ENCODE data around the gene PRKACA. TPM values are rescaled to one million over a fixed set of nuclear protein-coding genes. Genes with fewer than 3 reads are reported as not detected.
A peak's percentile ranks its signal among the peaks of the same experiment; 100 is the strongest.

The PRKACA gene
- polyA plus RNA-seq, 4 donors: 90.6 to 106 (median 99.0) TPM

DNA sequence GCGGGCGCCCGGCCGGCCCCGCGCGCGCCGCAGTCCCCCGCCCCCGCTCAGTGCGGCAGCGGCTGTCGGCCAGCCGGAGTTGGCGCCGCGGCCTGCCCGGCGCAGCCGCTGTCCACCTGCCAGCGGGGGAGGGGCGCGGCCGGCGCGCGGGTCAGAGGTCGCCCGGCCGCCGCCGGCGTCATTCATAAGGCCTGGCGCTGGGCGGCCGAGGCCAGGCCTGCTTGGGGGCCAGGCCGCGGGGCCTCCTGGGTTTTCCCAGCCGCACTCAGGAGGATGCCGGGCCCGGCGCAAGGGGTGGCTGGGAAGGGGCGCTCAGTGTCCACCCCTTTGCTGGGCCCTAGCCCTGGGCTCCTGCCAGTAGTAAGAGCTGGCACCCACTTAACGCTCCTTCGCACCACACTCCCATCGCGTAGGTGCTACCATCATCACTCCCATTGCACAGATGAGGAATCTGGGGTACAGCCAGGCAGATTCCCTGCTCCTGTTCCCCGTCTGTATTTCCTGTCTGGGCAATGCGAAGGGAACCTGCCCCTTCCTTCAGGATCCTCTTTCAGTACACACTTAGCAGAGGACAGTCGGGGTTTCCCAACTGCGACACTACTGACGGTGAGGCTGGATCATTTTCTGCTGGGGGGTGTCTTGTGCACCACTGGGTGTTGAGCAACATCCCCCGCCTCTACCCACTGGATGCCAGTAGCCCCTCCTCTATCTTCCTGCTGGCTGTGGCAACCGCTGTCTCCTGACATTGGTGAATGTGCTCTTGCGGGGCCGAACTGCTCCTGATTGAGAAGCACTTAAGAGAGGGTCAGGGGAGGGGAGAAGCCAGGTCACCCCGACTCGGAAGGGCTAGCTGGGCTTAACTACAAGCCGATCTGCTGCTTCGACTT is 846 bp upstream of the PRKACA start:
- DNase-seq (ENCODE audit: low read depth in 4 of 4, low spot score in 3 of 4): peak in 1 of 4 donors; percentile 38

GRCh38 chr19:14116918-14117578 is 514 bp downstream of the PRKACA start:
- DNase-seq (ENCODE audit: low read depth in 4 of 4, low spot score in 3 of 4): no peak

DNA sequence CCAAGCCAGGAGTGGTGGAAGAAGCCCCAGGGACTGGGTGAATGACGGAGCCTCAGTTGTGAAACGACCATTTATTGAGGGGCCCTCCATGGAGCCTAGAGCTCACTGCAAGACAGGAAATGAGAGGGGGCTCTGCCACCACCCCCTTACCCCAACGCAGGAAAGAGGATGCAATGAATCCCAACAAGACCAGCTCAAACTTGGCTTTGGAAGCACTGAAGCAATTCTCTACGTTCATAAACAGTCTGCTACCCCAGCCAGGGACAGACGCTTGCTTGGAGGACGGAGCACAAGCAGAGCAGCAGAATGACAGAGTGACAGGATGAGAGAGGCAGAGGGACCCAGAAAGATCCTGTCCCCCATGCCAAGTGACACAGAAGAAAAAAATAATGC is 1.0 kb downstream of the PRKACA start:
- no peak for DNase-seq (ENCODE audit: low read depth in 4 of 4, low spot score in 3 of 4)

DNA sequence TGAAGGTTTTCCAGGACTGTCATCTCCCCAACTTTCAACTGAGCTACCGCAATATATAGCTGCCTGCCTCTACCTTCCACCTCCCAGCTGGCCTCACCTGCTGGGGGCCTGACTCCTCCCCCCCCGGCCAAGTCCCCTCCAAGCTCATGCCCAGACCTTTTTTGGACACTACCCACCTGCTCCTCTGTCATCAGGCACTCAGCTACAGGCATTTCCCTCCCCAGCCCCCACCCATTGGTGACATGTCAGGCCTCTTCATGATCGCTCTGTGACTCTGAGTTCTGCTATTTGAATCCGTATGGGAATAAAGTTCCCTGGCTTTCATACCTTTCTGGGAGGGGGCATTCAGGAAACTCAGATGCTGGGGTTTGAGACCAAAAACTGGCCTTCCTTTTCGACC is 1.8 kb downstream of the PRKACA start:
- DNase-seq (ENCODE audit: low read depth in 4 of 4, low spot score in 3 of 4): no peak

DNA sequence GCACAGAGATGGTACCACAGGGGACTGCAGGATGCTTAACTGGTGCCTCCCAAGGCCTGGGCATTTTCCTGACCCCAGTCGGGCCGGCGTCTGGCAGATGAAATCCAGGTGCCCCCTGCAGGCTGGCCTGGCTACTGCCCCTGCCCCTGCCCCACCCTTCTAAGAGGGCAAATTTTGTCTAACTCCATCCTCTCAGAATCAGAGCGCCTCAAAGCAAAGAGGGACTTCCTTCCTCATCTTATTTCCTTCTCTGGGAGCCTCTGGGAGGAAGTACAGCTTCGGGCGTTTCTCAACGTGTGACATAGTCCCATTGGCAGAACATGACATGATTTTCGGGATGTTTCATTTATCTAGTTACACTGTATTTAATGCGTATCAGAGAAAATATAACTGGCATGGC is 2.7 kb downstream of the PRKACA start:
- no peak for DNase-seq (ENCODE audit: low read depth in 4 of 4, low spot score in 3 of 4)

GRCh38 chr19:14114439-14114838 is 3.1 kb downstream of the PRKACA start:
- DNase-seq (ENCODE audit: low read depth in 4 of 4, low spot score in 3 of 4): no peak

GRCh38 chr19:14113762-14114414 is 3.7 kb downstream of the PRKACA start:
- DNase-seq (ENCODE audit: low read depth in 4 of 4, low spot score in 3 of 4): no peak

DNA sequence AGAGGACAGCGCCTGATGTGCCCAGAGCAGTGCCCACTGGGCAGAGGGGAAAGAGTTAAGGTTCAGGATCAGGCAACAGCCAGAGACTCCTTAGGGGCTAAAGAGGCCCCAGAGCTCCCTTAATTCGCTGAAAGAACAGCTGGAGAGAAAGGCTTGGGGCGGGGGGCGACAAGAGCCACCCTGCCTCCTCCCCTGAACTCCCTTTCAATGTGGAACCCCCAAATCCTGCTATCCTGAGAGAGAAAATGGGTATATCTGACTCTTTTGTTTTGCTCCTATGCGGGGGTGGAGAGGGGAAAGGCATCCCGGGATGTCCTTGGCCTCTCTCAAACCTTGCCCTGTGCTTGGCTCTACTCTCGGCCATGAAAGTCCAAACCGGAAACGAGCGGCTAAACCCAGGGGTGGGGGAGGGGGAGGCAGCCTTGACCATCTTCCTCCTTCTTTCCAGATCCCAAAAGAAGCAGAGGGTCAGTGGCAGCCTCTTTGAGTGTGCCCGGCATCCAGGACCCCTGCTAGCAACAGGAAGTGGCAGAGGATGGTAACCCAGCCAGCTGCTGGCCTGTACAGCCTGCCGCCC is 4.7 kb downstream of the PRKACA start:
- no peak for DNase-seq (ENCODE audit: low read depth in 4 of 4, low spot score in 3 of 4)

DNA sequence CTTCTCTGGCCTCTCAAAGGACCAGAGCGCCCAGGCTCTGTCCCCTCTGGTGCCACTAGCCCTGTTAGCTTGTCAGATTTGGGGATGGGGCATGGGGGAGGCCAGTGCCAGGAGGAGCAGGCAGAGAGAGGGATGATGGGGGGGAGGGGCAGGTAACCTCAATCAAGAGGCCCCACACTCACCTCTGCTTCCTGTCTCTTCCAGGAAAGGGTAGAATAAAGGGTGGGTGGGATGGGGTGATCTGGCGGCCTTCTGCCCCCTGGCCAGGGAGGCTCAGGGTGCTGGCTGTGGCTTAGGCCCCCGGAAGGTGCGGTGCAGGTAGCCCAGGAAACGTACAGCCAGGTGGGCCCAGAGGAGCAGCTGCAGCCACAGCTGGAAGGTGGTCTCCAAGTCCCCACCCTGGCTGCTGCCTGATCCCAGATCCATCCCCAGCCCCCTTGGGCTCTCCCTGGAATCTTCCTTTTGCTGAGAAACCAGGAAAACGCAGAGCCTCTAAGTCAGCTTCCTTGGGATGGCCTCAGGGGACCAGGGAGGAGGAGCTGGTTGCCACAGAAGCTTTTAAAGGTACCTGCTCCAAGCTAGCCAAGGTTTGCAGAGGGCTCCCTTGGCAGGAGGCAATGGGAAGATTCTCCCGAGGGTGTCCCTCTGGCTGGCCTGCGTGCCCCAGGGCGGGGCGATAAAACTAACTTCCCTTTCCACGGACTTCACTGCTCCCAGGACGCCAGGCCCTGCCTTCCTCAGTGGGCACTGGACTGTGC is 5.3 kb downstream of the PRKACA start:
- DNase-seq (ENCODE audit: low read depth in 4 of 4, low spot score in 3 of 4): no peak

GRCh38 chr19:14111486-14111885 is 6.1 kb downstream of the PRKACA start:
- no peak for DNase-seq (ENCODE audit: low read depth in 4 of 4, low spot score in 3 of 4)

GRCh38 chr19:14110650-14111049 is 6.9 kb downstream of the PRKACA start:
- DNase-seq (ENCODE audit: low read depth in 4 of 4, low spot score in 3 of 4): no peak

DNA sequence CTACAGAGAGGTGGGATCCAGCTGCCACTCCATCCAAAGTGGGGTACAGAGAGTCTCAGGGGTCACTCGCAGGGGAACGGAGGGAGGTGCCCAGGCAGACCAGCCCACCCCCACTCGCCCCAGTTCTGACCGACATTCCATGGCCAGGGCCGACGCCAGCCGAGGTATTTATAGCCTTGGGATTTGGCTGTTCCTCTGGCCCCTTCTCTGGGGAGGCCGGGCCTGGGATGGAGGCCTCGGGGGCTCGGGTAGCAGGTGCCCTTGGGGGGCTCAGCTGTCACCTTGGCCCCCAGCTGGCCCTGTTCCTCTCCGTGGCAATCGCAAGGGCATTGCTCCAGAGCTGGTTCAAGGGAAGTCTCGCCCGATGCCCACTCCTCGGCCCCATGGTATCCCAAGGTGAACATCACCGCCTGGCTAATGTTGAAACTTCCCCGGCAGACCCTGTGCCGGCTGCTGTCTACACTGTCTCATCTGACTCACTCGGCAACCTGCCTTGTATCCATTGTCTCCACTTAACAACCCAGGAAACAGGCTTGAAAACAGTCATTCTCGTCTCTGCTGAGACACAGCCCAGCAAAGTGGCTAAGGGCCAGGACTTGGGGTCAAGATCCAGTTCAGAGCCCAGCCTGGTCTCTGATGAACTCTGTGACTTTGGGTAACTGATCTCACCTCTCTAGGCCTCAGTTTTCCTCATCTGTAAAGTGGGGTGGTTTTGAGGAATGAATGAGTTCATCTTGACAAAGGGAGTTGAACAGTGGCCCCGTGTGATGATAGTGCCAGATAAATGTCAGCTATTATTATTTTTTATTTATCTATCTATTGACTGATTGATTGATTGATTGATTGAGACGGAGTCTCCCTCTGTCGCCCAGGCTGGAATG is 9.7 kb downstream of the PRKACA start:
- DNase-seq (ENCODE audit: low read depth in 4 of 4, low spot score in 3 of 4): no peak

DNA sequence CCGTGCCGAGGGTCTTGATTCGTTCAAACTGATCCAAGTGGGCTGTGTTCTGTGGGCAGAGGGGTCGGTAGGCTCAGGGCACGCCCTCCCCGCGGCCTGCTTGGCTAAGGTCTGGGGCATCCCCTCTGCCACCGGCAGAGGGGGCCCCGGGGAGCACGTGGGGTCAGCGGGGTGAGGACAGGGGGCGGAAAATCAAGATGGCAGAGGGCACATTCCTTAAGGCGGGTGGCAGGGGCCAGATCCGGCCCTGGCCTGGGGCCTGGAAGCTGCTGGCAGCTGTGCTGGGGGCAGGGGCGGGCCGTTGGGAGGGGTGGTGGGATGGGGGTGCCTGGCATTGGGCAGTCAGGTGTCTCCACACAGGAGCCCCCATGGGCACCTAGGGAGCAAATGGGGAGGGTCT is 10.7 kb downstream of the PRKACA start:
- no peak for DNase-seq (ENCODE audit: low read depth in 4 of 4, low spot score in 3 of 4)

- no peak for DNase-seq (ENCODE audit: low read depth in 4 of 4, low spot score in 3 of 4)
These were observed 11.9 kb downstream of the PRKACA start for GRCh38 chr19:14105680-14106079.

- DNase-seq (ENCODE audit: low read depth in 4 of 4, low spot score in 3 of 4): no peak
These were observed 14.3 kb downstream of the PRKACA start for GRCh38 chr19:14103310-14103709.

- DNase-seq (ENCODE audit: low read depth in 4 of 4, low spot score in 3 of 4): no peak
These were observed 14.8 kb downstream of the PRKACA start for GRCh38 chr19:14102756-14103155.

GRCh38 chr19:14102102-14102696 is 15.4 kb downstream of the PRKACA start:
- no peak for DNase-seq (ENCODE audit: low read depth in 4 of 4, low spot score in 3 of 4)

DNA sequence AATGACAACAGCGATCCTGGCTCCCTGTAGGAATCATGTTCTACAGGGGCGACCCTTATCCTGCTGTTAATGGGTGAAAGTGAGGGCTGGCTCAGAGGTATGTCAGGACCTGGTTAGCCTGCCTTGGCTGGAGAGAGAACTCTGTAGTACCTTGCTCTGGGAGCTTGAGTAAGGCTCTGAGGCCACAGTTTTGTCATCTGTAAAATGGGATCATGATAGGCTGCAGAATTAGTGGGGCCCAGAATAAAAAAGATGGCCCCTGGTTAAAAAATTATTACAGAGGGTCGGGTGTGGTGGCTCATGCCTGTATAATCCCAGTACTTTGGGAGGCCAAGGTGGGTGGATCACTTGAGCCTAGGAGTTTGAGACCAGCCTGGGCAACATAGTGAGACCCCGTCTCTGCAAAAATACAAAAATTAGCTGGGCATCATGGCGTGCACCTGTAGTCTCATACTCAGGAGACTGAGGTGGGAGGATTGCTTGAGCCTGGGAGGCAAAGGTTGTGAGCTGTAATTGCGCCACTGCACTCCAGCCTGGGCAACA is 16.5 kb downstream of the PRKACA start:
- no peak for DNase-seq (ENCODE audit: low read depth in 4 of 4, low spot score in 3 of 4)

Data from left renal pelvis (tissue), 4 donors.